Articular chondrocyte of knee joint (primary cell): ENCODE results near the gene NFIL3. TPM values are rescaled to one million over a fixed set of nuclear protein-coding genes. Genes with fewer than 3 reads are reported as not detected.

Experiments used
- total RNA-seq: library from RNA; depleted of rRNA; stranded (reverse); fragments of >200 nt; gene quantifications from 2 replicates; pipeline ENCODE4 v1.2.3, GENCODE V29; 2012

The NFIL3 gene
- total RNA-seq = 29.9 and 40.2 TPM in 2 replicates

GRCh38 chr9:91423785-91424402 is at the start of gene NFIL3:
TSS of gene NFIL3 (minus strand) at chr9:91423832. CDS start at chr9:91410734, 13,098 bp downstream.

GRCh38 chr9:91361291-91362050 is 62.2 kb downstream of the NFIL3 start, which contains the start of gene AUH:
TSS of gene AUH (minus strand) at chr9:91361918. CDS start at chr9:91361889, 29 bp downstream.

Other genes with a start within 250 kb of the NFIL3 start
- 14.5 and 20.0 TPM in 2 replicates for gene AUH, start 61.9 kb downstream of the NFIL3 start, total RNA-seq